MCF 10A (cell line): ENCODE measurements around the gene ADH1C. TPM values are rescaled to one million over a fixed set of nuclear protein-coding genes. Genes with fewer than 3 reads are reported as not detected.
A peak's percentile ranks its signal among the peaks of the same experiment; 100 is the strongest.

ENCODE experiments used
- BruUV-seq: library from RNA; stranded (reverse); fragments of 400-500 nt; replicated peaks from 2 replicates; lab custom pipeline; 2021; lab: Mats Ljungman, UMichigan
- CTCF ChIA-PET: fragments of 300-600 bp; sonication (Branson Sonifier 250); formaldehyde crosslinking; extraction: SDS; loops from one replicate; lab custom pipeline; 2021; ENCODE audit warnings: antibody characterized with exemption, inconsistent platforms; lab: Yijun Ruan, JAX
- POLR2A ChIA-PET: fragments of 300-600, 350-650 bp; sonication (Branson Sonifier 250); formaldehyde crosslinking; extraction: SDS; loops from one replicate; lab custom pipeline; 2020; ENCODE audit warnings: antibody characterized with exemption, inconsistent platforms; lab: Yijun Ruan, JAX
- DNase-seq: peaks from one replicate; pipeline ENCODE4 v3.0.0-alpha.2; 2018; ENCODE audit not compliant: unreplicated experiment
- H3K27ac Mint-ChIP-seq: one replicate; pipeline ENCODE4 v1.8.0; 2022; ENCODE audit warnings: mild to moderate bottlenecking, low read depth, mixed read lengths; ENCODE audit not compliant: unreplicated experiment
- H3K27me3 Mint-ChIP-seq: one replicate; pipeline ENCODE4 v1.8.0; 2022; ENCODE audit warnings: mixed read lengths; ENCODE audit not compliant: insufficient read depth, unreplicated experiment
- H3K36me3 Mint-ChIP-seq: one replicate; pipeline ENCODE4 v1.8.0; 2022; ENCODE audit warnings: mild to moderate bottlenecking, moderate library complexity, mixed read lengths; ENCODE audit not compliant: insufficient read depth, unreplicated experiment
- H3K4me1 Mint-ChIP-seq: one replicate; pipeline ENCODE4 v1.8.0; 2022; ENCODE audit warnings: mixed read lengths; ENCODE audit not compliant: insufficient read depth, unreplicated experiment
- H3K4me3 Mint-ChIP-seq: one replicate; pipeline ENCODE4 v1.8.0; 2022; ENCODE audit warnings: mild to moderate bottlenecking, moderate library complexity, mixed read lengths; ENCODE audit not compliant: unreplicated experiment
- H3K9me3 Mint-ChIP-seq: one replicate; pipeline ENCODE4 v1.8.0; 2022; ENCODE audit warnings: mixed read lengths; ENCODE audit not compliant: unreplicated experiment
- intact Hi-C: fragments of 100-400 bp; cut with micrococcal nuclease; formaldehyde crosslinking; loops from 2 replicates; pipeline ENCODE4 v1.14.1; 2022
- total RNA-seq: library from RNA; stranded (reverse); gene quantifications from 2 replicates; pipeline ENCODE4 v1.2.3, GENCODE V29; 2022
- TF ChIP-seq, protein P1 (sequence below): fragments of 200-600 bp; IDR thresholded peaks from one replicate; pipeline ENCODE4 v1.8.0; 2022; ENCODE audit warnings: antibody characterized with exemption, mild to moderate bottlenecking; ENCODE audit not compliant: unreplicated experiment

ADH1C gene
- total RNA-seq, 1 experiment from 2014 or later: not detected

DNA sequence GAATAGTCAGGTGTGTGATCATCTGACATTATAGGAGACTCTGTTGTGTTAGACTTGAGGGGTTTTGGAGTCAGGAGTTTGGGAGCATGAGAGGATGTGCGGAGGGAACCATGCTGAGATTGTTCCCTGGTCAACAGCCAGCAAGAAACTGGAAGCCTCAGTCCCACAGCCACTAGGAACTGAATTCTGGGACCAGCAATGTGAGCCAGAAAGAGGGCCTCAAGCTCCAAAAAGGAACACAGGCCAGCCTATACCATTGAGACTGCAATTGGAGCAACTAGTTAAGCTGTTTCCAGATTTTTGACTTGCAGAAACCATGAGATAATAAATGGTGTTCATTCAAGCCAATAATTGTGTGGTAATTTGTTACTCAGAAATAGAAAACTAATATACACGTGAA, 22.7 kb downstream of the ADH1C start:
- TF ChIP-seq, protein P1, sequence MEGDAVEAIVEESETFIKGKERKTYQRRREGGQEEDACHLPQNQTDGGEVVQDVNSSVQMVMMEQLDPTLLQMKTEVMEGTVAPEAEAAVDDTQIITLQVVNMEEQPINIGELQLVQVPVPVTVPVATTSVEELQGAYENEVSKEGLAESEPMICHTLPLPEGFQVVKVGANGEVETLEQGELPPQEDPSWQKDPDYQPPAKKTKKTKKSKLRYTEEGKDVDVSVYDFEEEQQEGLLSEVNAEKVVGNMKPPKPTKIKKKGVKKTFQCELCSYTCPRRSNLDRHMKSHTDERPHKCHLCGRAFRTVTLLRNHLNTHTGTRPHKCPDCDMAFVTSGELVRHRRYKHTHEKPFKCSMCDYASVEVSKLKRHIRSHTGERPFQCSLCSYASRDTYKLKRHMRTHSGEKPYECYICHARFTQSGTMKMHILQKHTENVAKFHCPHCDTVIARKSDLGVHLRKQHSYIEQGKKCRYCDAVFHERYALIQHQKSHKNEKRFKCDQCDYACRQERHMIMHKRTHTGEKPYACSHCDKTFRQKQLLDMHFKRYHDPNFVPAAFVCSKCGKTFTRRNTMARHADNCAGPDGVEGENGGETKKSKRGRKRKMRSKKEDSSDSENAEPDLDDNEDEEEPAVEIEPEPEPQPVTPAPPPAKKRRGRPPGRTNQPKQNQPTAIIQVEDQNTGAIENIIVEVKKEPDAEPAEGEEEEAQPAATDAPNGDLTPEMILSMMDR: no peak
- intact Hi-C loops: no loop called here
- no TSS peak for BruUV-seq
- H3K4me3 Mint-ChIP-seq: no peak overlapping the region
- H3K36me3 Mint-ChIP-seq: no peaks in the 10 kb centered on the region
- H3K9me3 Mint-ChIP-seq: no peaks in the 10 kb centered on the region
- POLR2A ChIA-PET: no interaction called here
- H3K27me3 Mint-ChIP-seq: no peaks in the 10 kb centered on the region
- CTCF ChIA-PET: no interaction called here
- no peak overlapping the region for H3K27ac Mint-ChIP-seq
- H3K4me1 Mint-ChIP-seq: peaks cover 5% of the 10 kb centered on the region
- no peak for DNase-seq

DNA sequence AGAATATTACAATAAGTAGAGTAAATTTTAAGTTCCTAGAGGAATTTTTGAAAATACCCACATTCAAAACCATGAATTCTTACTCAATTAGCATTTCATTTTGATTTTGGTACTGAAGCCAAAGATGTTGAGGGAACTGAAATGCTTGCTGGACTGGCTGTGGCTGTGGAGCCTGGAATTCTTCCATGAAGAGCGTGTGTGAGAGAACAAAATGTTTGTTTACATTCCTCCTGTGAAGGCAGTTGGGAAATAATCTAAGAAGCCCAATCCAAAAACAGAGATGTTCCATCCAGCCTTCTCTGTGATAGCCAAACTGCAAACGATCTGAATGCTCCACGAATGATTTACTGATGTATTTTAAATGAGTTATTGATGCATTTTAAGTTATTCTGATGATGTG, 27.6 kb downstream of the ADH1C start:
- intact Hi-C loops: no loop called here
- no TSS peak for BruUV-seq
- no peaks in the 10 kb centered on the region for H3K27me3 Mint-ChIP-seq
- TF ChIP-seq, protein P1: no peak
- peak; percentile 82 for DNase-seq
- H3K4me1 Mint-ChIP-seq: peaks cover 29% of the 10 kb centered on the region
- POLR2A ChIA-PET: interaction anchor here (0.6 to 5.3 kb wide), 10 partner anchors 8 to 234 kb away, joined by 3 to 30 read pairs (median 4); no protein-coding TSS in a partner anchor
- H3K36me3 Mint-ChIP-seq: peaks cover 4% of the 10 kb centered on the region
- H3K27ac Mint-ChIP-seq: peak overlapping the region; percentile 96
- H3K4me3 Mint-ChIP-seq: peak overlapping the region; percentile 28
- H3K9me3 Mint-ChIP-seq: peaks cover 7% of the 10 kb centered on the region
- CTCF ChIA-PET: interaction anchor here (1.9 kb wide), 1 partner anchor 80 kb away, joined by 8 read pairs; no protein-coding TSS in a partner anchor

DNA sequence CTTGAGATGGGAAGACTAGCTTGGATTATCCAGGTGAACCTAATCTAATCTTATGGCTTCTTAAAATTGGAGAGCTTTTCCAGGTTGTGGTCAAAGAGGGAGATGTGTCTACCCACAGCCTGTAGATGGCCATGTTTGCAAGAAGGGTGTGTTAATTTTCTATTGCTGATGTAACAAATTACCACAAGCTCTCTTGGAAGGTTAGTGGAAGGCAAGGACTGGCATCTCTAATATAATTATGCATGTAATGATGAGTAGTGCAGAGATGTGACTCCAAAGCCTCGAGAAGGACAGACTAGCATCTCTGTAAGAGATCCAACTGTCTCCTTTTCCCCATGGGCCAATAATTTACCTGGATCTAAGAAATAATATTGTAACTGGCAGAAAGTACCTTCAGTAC, 28.2 kb downstream of the ADH1C start:
- TF ChIP-seq, protein P1: no peak
- Mint-ChIP-seq H3K36me3 (peaks cover 10% of the 10 kb centered on the region), H3K27ac (peak overlapping the region; percentile 96), H3K9me3 (peaks cover 7% of the 10 kb centered on the region), H3K27me3 (no peaks in the 10 kb centered on the region), H3K4me1 (peaks cover 29% of the 10 kb centered on the region), H3K4me3 (peak overlapping the region; percentile 28)
- intact Hi-C loops: no loop called here
- CTCF ChIA-PET: interaction anchor here (1.2 to 1.9 kb wide), 2 partner anchors 81 to 138 kb away, joined by 5 to 8 read pairs; no protein-coding TSS in a partner anchor
- POLR2A ChIA-PET: interaction anchor here (0.6 to 5.3 kb wide), 11 partner anchors 8 to 747 kb away, joined by 3 to 30 read pairs (median 5); no protein-coding TSS in a partner anchor
- DNase-seq: peak; percentile 4
- BruUV-seq: no TSS peak

DNA sequence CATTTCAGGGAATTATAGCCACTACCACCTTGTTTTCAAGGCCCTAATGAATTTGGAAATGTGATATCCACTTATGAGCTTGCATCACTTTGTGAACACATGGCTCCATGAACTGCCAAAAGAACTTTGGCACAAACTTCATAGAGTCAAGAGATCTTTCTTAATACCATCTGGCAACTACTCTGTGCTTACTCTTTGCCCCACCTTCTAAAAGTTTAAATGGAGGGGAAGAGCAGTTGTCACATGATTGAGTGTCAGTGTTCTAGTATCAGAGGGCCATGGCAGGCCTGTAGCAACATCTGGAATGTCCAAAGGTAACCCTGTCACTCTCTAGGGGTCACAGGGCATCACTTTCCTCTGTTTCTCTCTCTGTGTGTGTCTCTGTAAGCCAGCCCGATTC, 28.8 kb downstream of the ADH1C start:
- ChIA-PET CTCF (interaction anchor here (1.2 to 1.9 kb wide), 2 partner anchors 81 to 139 kb away, joined by 5 to 8 read pairs; no protein-coding TSS in a partner anchor), POLR2A (interaction anchor here (0.9 to 5.3 kb wide), 9 partner anchors 9 to 233 kb away, joined by 3 to 30 read pairs (median 6); no protein-coding TSS in a partner anchor)
- Mint-ChIP-seq H3K27me3 (no peaks in the 10 kb centered on the region), H3K27ac (peak overlapping the region; percentile 96), H3K9me3 (peaks cover 7% of the 10 kb centered on the region), H3K4me3 (peak overlapping the region; percentile 28), H3K4me1 (peaks cover 29% of the 10 kb centered on the region), H3K36me3 (peaks cover 16% of the 10 kb centered on the region)
- intact Hi-C loops: no loop called here
- TF ChIP-seq, protein P1: no peak
- DNase-seq: peak; percentile 86
- BruUV-seq: no TSS peak
